ENCODE results near the gene GPR139. TPM values are rescaled to one million over a fixed set of nuclear protein-coding genes. Genes with fewer than 3 reads are reported as not detected.
A peak's percentile ranks its signal among the peaks of the same experiment; 100 is the strongest.

GPR139 gene
- total RNA-seq, 1 experiment from 2014 or later: not detected

- TF ChIP-seq CTCF (conservative IDR thresholded peaks at IDR 0.05; ENCODE audit: low read depth, low read length): no peak
- no peak for TF ChIP-seq EZH2 (IDR thresholded peaks at IDR 0.05; ENCODE audit: borderline replicate concordance, low read depth, low read length, poor library complexity, severe bottlenecking)
- Histone ChIP-seq H3K9me3 (ENCODE audit: low read depth, low read length, poor library complexity, severe bottlenecking) (no peaks in the 10 kb centered on the region), H3K4me3 (ENCODE audit: low read depth, low read length, poor library complexity, severe bottlenecking) (no peak overlapping the region), H3K36me3 (ENCODE audit: insufficient read depth, low read length, poor library complexity, severe bottlenecking) (no peaks in the 10 kb centered on the region), H3K27ac (ENCODE audit: low read depth, low read length, poor library complexity, severe bottlenecking) (no peak overlapping the region), H3K27me3 (replicated peaks; ENCODE audit: insufficient read depth, low read depth, low read length, poor library complexity) (no peaks in the 10 kb centered on the region), H3K4me1 (ENCODE audit: insufficient read depth, low read length, poor library complexity, severe bottlenecking) (no peaks in the 10 kb centered on the region)
- ChIA-PET POLR2A (ENCODE audit: low non-redundant PET) (no interaction called here), CTCF (no interaction called here)
- no peak for DNase-seq (ENCODE audit: low spot score)
- intact Hi-C loops (cut with micrococcal nuclease; ENCODE audit: unreplicated experiment): no loop called here
- no TSS peak for BruUV-seq (replicated peaks)
These were observed 53.6 kb downstream of the GPR139 start for GRCh38 chr16:20020083-20020482.

- H3K9me3 ChIP-seq (ENCODE audit: low read depth, low read length, poor library complexity, severe bottlenecking): no peaks in the 10 kb centered on the region
- intact Hi-C loops (cut with micrococcal nuclease; ENCODE audit: unreplicated experiment): no loop called here
- BruUV-seq (replicated peaks): no TSS peak
- CTCF ChIA-PET: no interaction called here
- TF ChIP-seq CTCF (conservative IDR thresholded peaks at IDR 0.05; ENCODE audit: low read depth, low read length) (no peak), EZH2 (IDR thresholded peaks at IDR 0.05; ENCODE audit: borderline replicate concordance, low read depth, low read length, poor library complexity, severe bottlenecking) (no peak)
- H3K27ac ChIP-seq (ENCODE audit: low read depth, low read length, poor library complexity, severe bottlenecking): no peak overlapping the region
- DNase-seq (ENCODE audit: low spot score): no peak
- no peak overlapping the region for H3K4me3 ChIP-seq (ENCODE audit: low read depth, low read length, poor library complexity, severe bottlenecking)
- no peaks in the 10 kb centered on the region for H3K36me3 ChIP-seq (ENCODE audit: insufficient read depth, low read length, poor library complexity, severe bottlenecking)
- POLR2A ChIA-PET (ENCODE audit: low non-redundant PET): no interaction called here
- peaks cover 4% of the 10 kb centered on the region for H3K27me3 ChIP-seq (replicated peaks; ENCODE audit: insufficient read depth, low read depth, low read length, poor library complexity)
- H3K4me1 ChIP-seq (ENCODE audit: insufficient read depth, low read length, poor library complexity, severe bottlenecking): no peaks in the 10 kb centered on the region
These were observed 57.5 kb downstream of the GPR139 start for GRCh38 chr16:20016234-20016633.

GRCh38 chr16:20004931-20005330, 68.8 kb downstream of the GPR139 start:
- Histone ChIP-seq H3K27ac (ENCODE audit: low read depth, low read length, poor library complexity, severe bottlenecking) (no peak overlapping the region), H3K27me3 (replicated peaks; ENCODE audit: insufficient read depth, low read depth, low read length, poor library complexity) (no peaks in the 10 kb centered on the region), H3K36me3 (ENCODE audit: insufficient read depth, low read length, poor library complexity, severe bottlenecking) (no peaks in the 10 kb centered on the region), H3K9me3 (ENCODE audit: low read depth, low read length, poor library complexity, severe bottlenecking) (no peaks in the 10 kb centered on the region), H3K4me3 (ENCODE audit: low read depth, low read length, poor library complexity, severe bottlenecking) (no peak overlapping the region), H3K4me1 (ENCODE audit: insufficient read depth, low read length, poor library complexity, severe bottlenecking) (no peaks in the 10 kb centered on the region)
- intact Hi-C loops (cut with micrococcal nuclease; ENCODE audit: unreplicated experiment): no loop called here
- no peak for DNase-seq (ENCODE audit: low spot score)
- POLR2A ChIA-PET (ENCODE audit: low non-redundant PET): no interaction called here
- TF ChIP-seq EZH2 (IDR thresholded peaks at IDR 0.05; ENCODE audit: borderline replicate concordance, low read depth, low read length, poor library complexity, severe bottlenecking) (no peak), CTCF (conservative IDR thresholded peaks at IDR 0.05; ENCODE audit: low read depth, low read length) (0 out of 2 replicates have a peak, but pooled peaks have one; percentile 19)
- CTCF ChIA-PET: no interaction called here
- no TSS peak for BruUV-seq (replicated peaks)
